Purkinje cell (primary cell): ENCODE data around the gene SH3BGRL2. TPM values are rescaled to one million over a fixed set of nuclear protein-coding genes. Genes with fewer than 3 reads are reported as not detected.

Experiments
- polyA plus RNA-seq: library from polyadenylated mRNA; unstranded; fragments of >200 nt; fragmentation: Nextera tagmentation; gene quantifications from 2 replicates; pipeline ENCODE4 v1.2.1, GENCODE V29; 2014

Gene SH3BGRL2
- 2.0 and 9.3 TPM in 2 replicates for polyA plus RNA-seq

GRCh38 chr6:79630883-79631692 lies at the start of gene SH3BGRL2:
TSS of gene SH3BGRL2 (plus strand) at chr6:79631329. CDS start at chr6:79631462, 133 bp downstream.

Other genes starting within 250 kb of the SH3BGRL2 start
- gene LCA5, start 93.9 kb upstream of the SH3BGRL2 start, polyA plus RNA-seq, result 6.4 and 7.2 TPM in 2 replicates